ES-I3 (cell line): ENCODE data around the gene IZUMO1.
"Not testable (repeated sequence)": the region's sequence is repeated elsewhere in the genome, so short reads cannot be mapped to it uniquely, and the experiment has no call there.

ENCODE experiments used
- H3K36me3 ChIP-seq: 2 replicates; pipeline ENCODE4 v1.6.1; 2013; ENCODE audit warnings: mild to moderate bottlenecking, low read length, control low read depth, moderate library complexity; ENCODE audit not compliant: insufficient read depth
- H3K4me1 ChIP-seq: 2 replicates; pipeline ENCODE4 v1.6.1; 2013; ENCODE audit warnings: mild to moderate bottlenecking, control low read depth, low read length; ENCODE audit not compliant: insufficient read depth
- H3K9ac ChIP-seq: 2 replicates; pipeline ENCODE4 v1.6.1; 2013; ENCODE audit warnings: low read depth, mild to moderate bottlenecking, low read length, moderate library complexity
- H3K9me3 ChIP-seq: 2 replicates; pipeline ENCODE4 v1.6.1; 2013; ENCODE audit warnings: mild to moderate bottlenecking, low read length, moderate library complexity; ENCODE audit not compliant: control insufficient read depth, insufficient read depth

The IZUMO1 gene

GRCh38 chr19:48696353-48697010 is 50.2 kb downstream of the IZUMO1 start:
- no peaks in the 10 kb centered on the region; the same call in 1 of the 2 replicates for H3K9me3 ChIP-seq
- no peaks in the 10 kb centered on the region for H3K36me3 ChIP-seq
- no peaks in the 10 kb centered on the region; the same call in 1 of the 2 replicates for H3K4me1 ChIP-seq
- H3K9ac ChIP-seq: peak overlapping the region; percentile 78

- H3K4me1 ChIP-seq: no peaks in the 10 kb centered on the region; the same call in 1 of the 2 replicates
- peak within 1 kb of the TSS; percentile 78 for H3K9ac ChIP-seq
- no peaks in the 10 kb centered on the region for H3K36me3 ChIP-seq
These were observed 50.9 kb downstream of the IZUMO1 start, which contains the start of gene FUT2 for GRCh38 chr19:48695743-48696352. TSS of gene FUT2 (plus strand) at chr19:48695971. CDS start at chr19:48702957, 6,986 bp downstream.

GRCh38 chr19:48693629-48694028 is 53.1 kb downstream of the IZUMO1 start:
- not testable (repeated sequence) for H3K36me3 ChIP-seq, H3K9me3 ChIP-seq, H3K4me1 ChIP-seq, H3K9ac ChIP-seq

More at GRCh38 chr19:48695743-48696352, 50.9 kb downstream of the IZUMO1 start, which contains the start of gene FUT2:
- no peaks in the 10 kb centered on the region; the same call in 1 of the 2 replicates for H3K9me3 ChIP-seq
